Fibroblast of villous mesenchyme (primary cell): ENCODE measurements around the gene CD55. TPM values are rescaled to one million over a fixed set of nuclear protein-coding genes. Genes with fewer than 3 reads are reported as not detected.

Experiments
- DNase-seq: peaks from one replicate; pipeline ENCODE4 v3.0.0-alpha.2; 2010; ENCODE audit warnings: low read depth
- H3K4me3 ChIP-seq: 2 replicates; pipeline ENCODE4 v1.5.1; 2011; ENCODE audit warnings: low read depth, mild to moderate bottlenecking, low read length
- CTCF ChIP-seq: IDR thresholded peaks from 2 replicates; pipeline ENCODE4 v1.5.1; 2012; ENCODE audit warnings: low read depth, mild to moderate bottlenecking, low read length; ENCODE audit not compliant: insufficient read depth
- total RNA-seq: library from RNA; depleted of rRNA; stranded (reverse); fragments of >200 nt; gene quantifications from 2 replicates; pipeline ENCODE4 v1.2.3, GENCODE V29; 2012

Gene CD55
- total RNA-seq, 1 donor: 29.4 TPM

GRCh38 chr1:207355060-207355459 lies 33.6 kb downstream of the CD55 start:
- no peak for DNase-seq
- no peak overlapping the region for H3K4me3 ChIP-seq
- TF ChIP-seq CTCF: no peak

DNA sequence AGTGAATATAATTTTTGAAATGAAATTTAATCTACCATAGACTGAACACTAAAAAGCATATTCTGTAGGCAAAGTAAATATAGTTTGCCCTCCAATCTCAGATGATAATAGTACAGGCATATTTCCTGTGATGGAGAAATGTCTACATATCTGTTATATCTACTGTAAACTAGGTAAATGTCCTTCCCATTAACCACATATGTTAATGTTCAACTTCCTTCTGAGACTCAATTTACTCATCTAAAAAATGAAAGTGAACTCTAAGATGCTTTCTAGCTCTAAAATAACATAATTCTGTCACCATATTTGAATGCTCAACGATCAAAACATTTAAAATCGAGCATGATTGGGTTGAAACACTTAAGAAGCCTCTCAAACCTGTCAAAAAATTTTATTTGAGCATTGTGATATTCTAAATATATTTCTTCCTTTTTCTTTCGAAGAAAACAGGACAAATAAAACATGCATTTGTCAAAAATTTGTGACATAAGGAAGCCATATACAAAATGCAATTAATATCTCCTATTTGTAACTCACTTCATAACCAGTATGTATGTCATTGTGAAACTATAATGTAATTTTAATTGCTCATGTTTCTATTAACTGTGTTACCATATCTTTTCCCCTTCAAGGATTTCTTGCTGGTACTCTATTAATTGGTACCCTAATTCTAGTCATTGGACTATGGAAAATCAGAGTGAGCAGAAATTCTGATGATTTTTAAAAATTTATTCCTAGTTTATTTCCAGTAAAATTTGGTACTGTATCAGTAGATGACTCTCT lies 34.2 kb downstream of the CD55 start:
- no peak overlapping the region for H3K4me3 ChIP-seq
- no peak for TF ChIP-seq CTCF
- DNase-seq: no peak

DNA sequence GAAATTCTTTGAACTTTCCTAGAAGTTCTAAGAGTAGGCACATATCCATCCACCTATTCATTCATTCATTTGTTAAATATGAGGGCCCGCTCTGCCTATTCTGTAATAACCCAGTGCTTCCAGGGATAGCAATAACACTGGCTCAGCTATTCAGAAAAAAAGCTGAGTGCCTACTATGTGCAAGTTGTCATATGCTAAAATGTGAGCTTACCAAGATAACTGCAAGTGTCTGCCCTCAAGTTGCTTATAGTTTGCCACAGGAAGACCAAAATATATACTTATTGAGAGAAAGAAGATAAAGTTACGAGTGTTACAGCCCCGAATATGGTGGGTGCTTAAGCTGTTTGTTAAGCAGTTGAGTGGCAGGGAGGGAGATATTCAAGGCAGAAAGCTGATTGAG lies 39.6 kb downstream of the CD55 start:
- no peak for TF ChIP-seq CTCF
- H3K4me3 ChIP-seq: no peak overlapping the region
- DNase-seq: no peak

DNA sequence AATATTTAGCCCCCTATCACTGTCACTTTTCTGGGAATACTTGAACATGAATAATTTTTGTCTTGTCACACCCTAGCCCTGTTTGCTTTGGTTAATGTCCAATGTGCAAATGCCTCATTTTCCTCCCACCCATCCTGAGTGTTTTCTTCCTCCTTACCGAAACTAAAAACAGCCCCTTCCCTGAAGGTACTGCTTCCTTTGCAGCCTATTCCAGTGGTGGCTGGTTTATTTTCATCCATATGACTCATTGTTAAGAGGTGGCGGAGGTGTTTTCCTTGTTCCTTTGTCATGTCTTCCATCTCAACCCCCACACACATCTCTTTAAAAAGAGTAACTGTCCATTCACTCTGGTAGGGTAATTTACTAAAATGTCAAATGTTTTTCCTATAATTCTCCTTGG lies 40.4 kb downstream of the CD55 start:
- no peak for DNase-seq

DNA sequence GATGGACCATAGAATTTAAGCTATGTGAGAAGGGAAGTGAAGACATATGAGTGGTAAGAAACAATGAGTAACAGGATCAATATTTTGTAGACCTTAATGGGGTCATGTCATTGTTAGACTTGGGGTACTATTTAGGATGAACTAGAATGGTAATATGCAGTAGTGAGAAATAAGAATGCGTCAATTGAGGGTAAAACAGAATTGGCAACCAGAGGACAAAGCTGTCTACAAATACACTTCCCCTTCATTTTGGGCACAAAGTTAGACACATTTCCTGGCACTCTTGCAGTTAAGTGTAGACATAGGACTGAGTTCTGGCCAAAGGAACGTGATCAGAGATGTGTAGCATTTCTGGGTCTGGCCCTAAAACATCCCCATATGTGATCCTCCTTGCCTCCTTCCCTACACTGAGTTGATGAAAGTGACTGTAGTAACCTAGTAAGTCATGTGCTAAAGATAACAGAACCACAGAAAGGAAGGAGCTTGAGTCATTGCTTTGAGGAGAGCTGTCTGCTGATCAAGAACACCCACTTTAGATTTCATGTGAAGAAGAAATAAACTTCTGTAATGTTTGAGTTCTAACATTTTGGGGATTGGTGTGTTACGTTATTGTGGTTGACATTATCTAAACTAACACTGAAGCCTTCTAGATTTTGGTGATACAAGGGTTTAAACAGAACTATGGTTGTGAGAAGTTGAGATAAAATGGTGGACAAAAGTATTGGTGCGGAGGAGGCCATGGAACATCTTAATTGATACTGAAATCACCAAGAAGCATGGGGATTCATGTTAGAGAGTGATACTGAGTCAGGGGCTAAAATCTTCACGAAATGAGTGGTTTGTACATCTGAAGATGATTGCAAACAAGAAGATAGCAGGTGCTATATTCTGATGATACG lies 41.7 kb downstream of the CD55 start:
- no peak for TF ChIP-seq CTCF
- peak; percentile 82 for DNase-seq
- H3K4me3 ChIP-seq: no peak overlapping the region

More for the DNA sequence above, 40.4 kb downstream of the CD55 start:
- H3K4me3 ChIP-seq: no peak overlapping the region
- TF ChIP-seq CTCF: no peak

- no peak for DNase-seq
- no peak overlapping the region for H3K4me3 ChIP-seq
- TF ChIP-seq CTCF: no peak
Observed at GRCh38 chr1:207363871-207364270, 42.4 kb downstream of the CD55 start.
